ENCODE data around the gene CEBPE.
"Not testable (repeated sequence)": the region's sequence is repeated elsewhere in the genome, so short reads cannot be mapped to it uniquely, and the experiment has no call there.

DNA sequence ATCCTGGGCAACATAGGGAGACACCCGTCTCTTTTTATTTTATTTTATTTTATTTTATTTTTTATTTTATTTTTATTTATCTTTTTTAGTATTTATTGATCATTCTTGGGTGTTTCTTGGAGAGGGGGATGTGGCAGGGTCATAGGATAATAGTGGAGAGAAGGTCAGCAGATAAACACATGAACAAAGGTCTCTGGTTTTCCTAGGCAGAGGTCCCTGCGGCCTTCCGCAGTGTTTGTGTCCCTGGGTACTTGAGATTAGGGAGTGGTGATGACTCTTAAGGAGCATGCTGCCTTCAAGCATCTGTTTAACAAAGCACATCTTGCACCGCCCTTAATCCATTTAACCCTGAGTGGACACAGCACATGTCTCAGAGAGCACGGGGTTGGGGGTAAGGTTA lies 11.4 kb downstream of the CEBPE start:
- TF ChIP-seq, protein P1, sequence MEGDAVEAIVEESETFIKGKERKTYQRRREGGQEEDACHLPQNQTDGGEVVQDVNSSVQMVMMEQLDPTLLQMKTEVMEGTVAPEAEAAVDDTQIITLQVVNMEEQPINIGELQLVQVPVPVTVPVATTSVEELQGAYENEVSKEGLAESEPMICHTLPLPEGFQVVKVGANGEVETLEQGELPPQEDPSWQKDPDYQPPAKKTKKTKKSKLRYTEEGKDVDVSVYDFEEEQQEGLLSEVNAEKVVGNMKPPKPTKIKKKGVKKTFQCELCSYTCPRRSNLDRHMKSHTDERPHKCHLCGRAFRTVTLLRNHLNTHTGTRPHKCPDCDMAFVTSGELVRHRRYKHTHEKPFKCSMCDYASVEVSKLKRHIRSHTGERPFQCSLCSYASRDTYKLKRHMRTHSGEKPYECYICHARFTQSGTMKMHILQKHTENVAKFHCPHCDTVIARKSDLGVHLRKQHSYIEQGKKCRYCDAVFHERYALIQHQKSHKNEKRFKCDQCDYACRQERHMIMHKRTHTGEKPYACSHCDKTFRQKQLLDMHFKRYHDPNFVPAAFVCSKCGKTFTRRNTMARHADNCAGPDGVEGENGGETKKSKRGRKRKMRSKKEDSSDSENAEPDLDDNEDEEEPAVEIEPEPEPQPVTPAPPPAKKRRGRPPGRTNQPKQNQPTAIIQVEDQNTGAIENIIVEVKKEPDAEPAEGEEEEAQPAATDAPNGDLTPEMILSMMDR (conservative IDR thresholded peaks at IDR 0.05; ENCODE audit: low read length), result not testable (repeated sequence)
- not testable (repeated sequence) for TF ChIP-seq EZH2phosphoT487 (IDR thresholded peaks at IDR 0.05; ENCODE audit: borderline replicate concordance)

Data from Loucy (cell line).